ENCODE measurements around the gene KRTAP4-12.
"Not testable (repeated sequence)": the region's sequence is repeated elsewhere in the genome, so short reads cannot be mapped to it uniquely, and the experiment has no call there.

GRCh38 chr17:41117846-41118386 lies 6.1 kb downstream of the KRTAP4-12 start, which contains the start of gene KRTAP4-11:
- TF ChIP-seq, protein P1, sequence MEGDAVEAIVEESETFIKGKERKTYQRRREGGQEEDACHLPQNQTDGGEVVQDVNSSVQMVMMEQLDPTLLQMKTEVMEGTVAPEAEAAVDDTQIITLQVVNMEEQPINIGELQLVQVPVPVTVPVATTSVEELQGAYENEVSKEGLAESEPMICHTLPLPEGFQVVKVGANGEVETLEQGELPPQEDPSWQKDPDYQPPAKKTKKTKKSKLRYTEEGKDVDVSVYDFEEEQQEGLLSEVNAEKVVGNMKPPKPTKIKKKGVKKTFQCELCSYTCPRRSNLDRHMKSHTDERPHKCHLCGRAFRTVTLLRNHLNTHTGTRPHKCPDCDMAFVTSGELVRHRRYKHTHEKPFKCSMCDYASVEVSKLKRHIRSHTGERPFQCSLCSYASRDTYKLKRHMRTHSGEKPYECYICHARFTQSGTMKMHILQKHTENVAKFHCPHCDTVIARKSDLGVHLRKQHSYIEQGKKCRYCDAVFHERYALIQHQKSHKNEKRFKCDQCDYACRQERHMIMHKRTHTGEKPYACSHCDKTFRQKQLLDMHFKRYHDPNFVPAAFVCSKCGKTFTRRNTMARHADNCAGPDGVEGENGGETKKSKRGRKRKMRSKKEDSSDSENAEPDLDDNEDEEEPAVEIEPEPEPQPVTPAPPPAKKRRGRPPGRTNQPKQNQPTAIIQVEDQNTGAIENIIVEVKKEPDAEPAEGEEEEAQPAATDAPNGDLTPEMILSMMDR (IDR thresholded peaks at IDR 0.05), result not testable (repeated sequence)
- not testable (repeated sequence) for TF ChIP-seq POLR2A (IDR thresholded peaks at IDR 0.05)

Data from heart left ventricle (tissue), 13 donors.